Muscle of leg (tissue), 11 donors: ENCODE data around the gene SLC22A1. TPM values are rescaled to one million over a fixed set of nuclear protein-coding genes. Genes with fewer than 3 reads are reported as not detected.
"Not testable (repeated sequence)": the region's sequence is repeated elsewhere in the genome, so short reads cannot be mapped to it uniquely, and the experiment has no call there.

ENCODE experiments used
- DNase-seq: peaks from one replicate; pipeline ENCODE4 v3.0.0; 2013
- H3K27ac ChIP-seq: one replicate; pipeline ENCODE4 v1.5.1; 2013; ENCODE audit warnings: mild to moderate bottlenecking, low read length, control low read depth
- H3K27me3 ChIP-seq: one replicate; pipeline ENCODE4 v1.6.1; 2013; ENCODE audit warnings: low read length; ENCODE audit not compliant: control insufficient read depth, insufficient read depth
- H3K36me3 ChIP-seq: one replicate; pipeline ENCODE4 v1.6.1; 2013; ENCODE audit warnings: low read length; ENCODE audit not compliant: control insufficient read depth, insufficient read depth
- H3K4me1 ChIP-seq: one replicate; pipeline ENCODE4 v1.6.1; 2013; ENCODE audit warnings: low read length; ENCODE audit not compliant: control insufficient read depth, insufficient read depth
- H3K4me3 ChIP-seq: one replicate; pipeline ENCODE4 v1.5.1; 2013; ENCODE audit warnings: low read length, control low read depth
- H3K9me3 ChIP-seq: replicated peaks from 2 replicates; pipeline ENCODE4 v1.6.1; 2013; ENCODE audit warnings: low read depth, low read length; ENCODE audit not compliant: control insufficient read depth
- WGBS: methylation state at CpG from one replicate; pipeline ENCODE4 v1.1.5; 2013; ENCODE audit warnings: missing lambda C conversion rate; ENCODE audit not compliant: insufficient coverage; 5-methylcytosine and 5-hydroxymethylcytosine counted together
- polyA plus RNA-seq, 8 donors: library from polyadenylated mRNA; unstranded; fragments of 120-200 nt; gene quantifications; one replicate each; pipeline versions ENCODE4 v1.2.1 to v1.2.3, GENCODE V29; 2013; ENCODE audit warnings: inconsistent platforms in 1 of 8, low replicate concordance in 1 of 8; ENCODE audit not compliant: insufficient read length in 8 of 8, insufficient read depth in 1 of 8
- total RNA-seq: library from RNA; stranded (reverse); fragments of 120-200 nt; gene quantifications from one replicate; pipeline ENCODE4 v1.2.4, GENCODE V29; 2013

The SLC22A1 gene
- total and polyA plus RNA-seq, 9 donors: 0.13 to 1.2 (median 0.53) TPM

GRCh38 chr6:160129881-160130615 lies 8.4 kb downstream of the SLC22A1 start:
- 91% methylated on average over 10 of the region's 10 CpGs for WGBS
- no peak for DNase-seq
- H3K27ac ChIP-seq: no peak overlapping the region
- no peak overlapping the region for H3K4me3 ChIP-seq
- no peaks in the 10 kb centered on the region for H3K4me1 ChIP-seq
- H3K27me3 ChIP-seq: no peaks in the 10 kb centered on the region
- peaks cover 12% of the 10 kb centered on the region for H3K36me3 ChIP-seq
- H3K9me3 ChIP-seq: no peaks in the 10 kb centered on the region

DNA sequence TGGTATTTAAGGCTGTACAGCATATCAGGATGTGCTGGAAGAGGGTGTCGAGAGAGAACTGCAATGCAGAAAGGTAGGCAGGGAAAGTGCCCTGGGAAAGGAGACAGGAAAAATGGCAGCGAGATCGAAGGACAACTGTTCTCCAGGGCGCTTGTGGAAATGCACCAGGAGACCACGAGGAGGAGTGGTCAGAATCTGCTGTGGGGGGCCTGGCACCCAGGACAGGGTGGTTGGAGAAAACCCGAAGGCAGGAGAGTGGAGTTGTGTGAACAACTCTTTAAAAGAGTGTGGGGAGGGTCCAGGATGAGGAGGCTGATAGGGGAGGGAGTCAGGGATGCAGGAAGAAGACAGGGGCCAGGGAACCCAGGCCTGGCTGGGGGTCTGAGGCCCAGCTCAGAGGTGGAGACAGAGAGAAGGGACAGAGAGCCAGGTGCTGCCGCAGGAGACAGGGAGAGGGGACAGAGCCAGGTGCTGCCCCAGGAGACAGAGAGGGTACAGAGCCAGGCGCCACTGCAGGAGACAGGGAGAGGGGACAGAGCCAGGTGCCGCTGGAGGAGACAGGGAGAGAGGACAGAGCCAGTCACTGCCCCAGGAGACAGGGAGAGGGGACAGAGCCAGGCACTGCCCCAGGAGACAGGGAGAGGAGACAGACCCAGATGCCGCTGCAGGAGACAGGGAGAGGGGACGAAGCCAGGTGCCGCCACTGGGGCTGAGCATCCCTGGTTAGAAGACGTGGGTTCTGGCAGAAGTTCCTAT lies 9.3 kb downstream of the SLC22A1 start:
- Histone ChIP-seq H3K4me1 (no peaks in the 10 kb centered on the region), H3K9me3 (no peaks in the 10 kb centered on the region), H3K4me3 (no peak overlapping the region), H3K27me3 (no peaks in the 10 kb centered on the region), H3K36me3 (peaks cover 12% of the 10 kb centered on the region), H3K27ac (no peak overlapping the region)
- no peak for DNase-seq
- WGBS: 83% methylated on average over 13 of the region's 13 CpGs

DNA sequence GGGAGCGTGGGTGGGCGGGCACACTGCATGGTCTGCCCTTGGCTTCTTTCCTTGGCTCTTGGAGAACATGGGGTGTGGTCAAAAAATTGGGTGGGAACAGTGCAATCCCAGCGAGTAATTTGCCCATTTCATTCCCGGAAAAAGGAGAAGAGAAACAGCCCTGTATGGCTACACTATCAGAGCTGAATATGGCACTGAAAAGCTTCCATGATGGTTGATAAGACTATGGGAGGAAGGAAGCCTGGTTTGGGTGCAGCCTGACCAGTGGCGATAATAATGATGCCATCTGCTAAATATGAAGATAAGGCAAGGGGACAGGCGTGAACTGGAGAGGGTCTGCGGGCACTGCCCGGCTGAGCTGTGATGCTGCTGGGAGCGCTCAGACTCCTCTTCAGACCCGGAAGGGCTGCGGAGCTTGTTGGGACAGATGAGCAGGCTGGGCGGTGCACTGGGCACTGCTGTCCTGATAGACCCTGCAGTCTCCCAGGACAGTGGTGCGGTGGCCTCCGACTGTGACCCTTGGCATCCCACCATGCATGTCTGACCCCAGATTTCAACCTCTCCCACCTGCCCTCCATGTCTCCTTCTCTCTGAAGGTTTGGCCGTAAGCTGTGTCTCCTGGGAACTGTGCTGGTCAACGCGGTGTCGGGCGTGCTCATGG lies 10.2 kb downstream of the SLC22A1 start:
- Histone ChIP-seq H3K36me3 (peaks cover 13% of the 10 kb centered on the region), H3K27me3 (no peaks in the 10 kb centered on the region), H3K4me3 (no peak overlapping the region), H3K9me3 (no peaks in the 10 kb centered on the region), H3K27ac (no peak overlapping the region), H3K4me1 (no peaks in the 10 kb centered on the region)
- no peak for DNase-seq
- 90% methylated on average over 16 of the region's 19 CpGs for WGBS

DNA sequence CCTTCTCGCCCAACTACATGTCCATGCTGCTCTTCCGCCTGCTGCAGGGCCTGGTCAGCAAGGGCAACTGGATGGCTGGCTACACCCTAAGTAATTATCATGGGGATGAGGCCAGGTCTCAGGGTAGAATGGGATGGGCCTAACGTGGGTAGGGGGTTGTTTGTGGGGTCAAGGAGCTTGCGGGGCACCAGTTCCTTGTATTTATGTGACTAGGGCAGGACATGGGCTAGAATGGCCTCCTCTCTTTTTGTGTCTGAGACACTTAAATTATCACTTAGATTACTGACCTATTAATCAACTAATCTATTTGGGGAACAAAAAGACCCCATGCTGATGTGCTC lies 10.7 kb downstream of the SLC22A1 start:
- no peaks in the 10 kb centered on the region for H3K9me3 ChIP-seq
- DNase-seq: no peak
- H3K4me1 ChIP-seq: no peaks in the 10 kb centered on the region
- H3K36me3 ChIP-seq: peaks cover 15% of the 10 kb centered on the region
- no peak overlapping the region for H3K4me3 ChIP-seq
- H3K27ac ChIP-seq: no peak overlapping the region
- 100% methylated on average over 1 of the region's 4 CpGs for WGBS
- no peaks in the 10 kb centered on the region for H3K27me3 ChIP-seq

DNA sequence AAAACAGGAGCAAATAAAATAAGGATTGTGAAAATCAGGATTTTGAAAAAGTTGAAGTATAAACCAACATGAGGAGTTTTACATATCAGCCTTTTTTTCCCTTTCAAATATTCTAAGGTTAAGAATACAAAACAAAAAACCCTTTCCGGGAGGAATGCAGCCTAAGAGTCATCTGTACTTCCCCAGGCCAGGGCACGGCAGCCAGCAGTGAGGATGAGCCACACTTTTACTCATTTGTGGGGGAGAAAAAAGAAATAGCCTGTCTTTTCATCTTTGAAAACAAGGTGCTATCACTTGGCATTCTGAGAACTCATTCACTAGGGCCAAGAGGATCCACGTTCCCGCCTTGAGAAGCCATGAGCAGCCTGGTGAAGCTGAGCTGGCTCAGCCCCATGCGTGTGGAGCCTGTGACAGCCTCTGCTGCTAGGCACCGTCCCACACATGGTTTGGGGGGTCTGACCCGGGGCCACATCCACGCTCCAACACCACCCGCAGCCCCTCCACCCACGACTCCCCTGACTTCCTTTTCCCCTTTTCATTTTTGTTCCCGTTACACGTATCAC lies 11.2 kb downstream of the SLC22A1 start:
- Histone ChIP-seq H3K27me3 (no peaks in the 10 kb centered on the region), H3K4me1 (no peaks in the 10 kb centered on the region), H3K4me3 (no peak overlapping the region), H3K9me3 (no peaks in the 10 kb centered on the region), H3K27ac (no peak overlapping the region), H3K36me3 (peaks cover 15% of the 10 kb centered on the region)
- WGBS: 55% methylated on average over 7 of the region's 12 CpGs
- no peak for DNase-seq

GRCh38 chr6:160133441-160134336 lies 12.1 kb downstream of the SLC22A1 start:
- Histone ChIP-seq H3K4me1 (no peaks in the 10 kb centered on the region), H3K4me3 (no peak overlapping the region), H3K27ac (no peak overlapping the region), H3K36me3 (peaks cover 15% of the 10 kb centered on the region), H3K27me3 (no peaks in the 10 kb centered on the region), H3K9me3 (no peaks in the 10 kb centered on the region)
- DNase-seq: no peak
- 89% methylated on average over 45 of the region's 47 CpGs for WGBS

- not testable (repeated sequence) for H3K9me3 ChIP-seq, H3K4me3 ChIP-seq, H3K4me1 ChIP-seq, DNase-seq, H3K27me3 ChIP-seq, H3K27ac ChIP-seq
- H3K36me3 ChIP-seq: peaks cover 13% of the 10 kb centered on the region
- WGBS: 91% methylated on average over 19 of the region's 20 CpGs
Measured at GRCh38 chr6:160134337-160134751, 12.7 kb downstream of the SLC22A1 start.

GRCh38 chr6:160134779-160135547 lies 13.3 kb downstream of the SLC22A1 start:
- WGBS: 75% methylated on average over 4 of the region's 6 CpGs
- H3K4me1 ChIP-seq: no peaks in the 10 kb centered on the region
- DNase-seq: no peak

More at GRCh38 chr6:160134779-160135547, 13.3 kb downstream of the SLC22A1 start:
- Histone ChIP-seq H3K4me3 (no peak overlapping the region), H3K27ac (no peak overlapping the region), H3K9me3 (no peaks in the 10 kb centered on the region), H3K27me3 (no peaks in the 10 kb centered on the region), H3K36me3 (peaks cover 13% of the 10 kb centered on the region)
